ENCODE measurements around the gene IL10. TPM values are rescaled to one million over a fixed set of nuclear protein-coding genes. Genes with fewer than 3 reads are reported as not detected.

IL10 gene
- total RNA-seq, 3 donors from 2014 or later: 38.4 to 111 (median 54.1) TPM

GRCh38 chr1:206739411-206740076, 32.8 kb downstream of the IL10 start:
- peaks cover 5% of the 10 kb centered on the region for H3K36me3 Mint-ChIP-seq (ENCODE audit: insufficient read depth)
- DNase-seq (no peak), ATAC-seq (peak; percentile 76 to 78)
- H3K4me3 Mint-ChIP-seq: no peak overlapping the region
- H3K9me3 Mint-ChIP-seq: no peaks in the 10 kb centered on the region
- H3K27me3 Mint-ChIP-seq (ENCODE audit: low read depth): no peaks in the 10 kb centered on the region
- peaks cover 81% of the 10 kb centered on the region for H3K4me1 Mint-ChIP-seq (ENCODE audit: low read depth)

GRCh38 chr1:206738370-206739366, 33.6 kb downstream of the IL10 start:
- no peaks in the 10 kb centered on the region for H3K27me3 Mint-ChIP-seq (ENCODE audit: low read depth)
- H3K9me3 Mint-ChIP-seq: no peaks in the 10 kb centered on the region
- ATAC-seq (no peak), DNase-seq (no peak)
- peaks cover 6% of the 10 kb centered on the region for H3K36me3 Mint-ChIP-seq (ENCODE audit: insufficient read depth)
- peak overlapping the region; percentile 35 for H3K4me3 Mint-ChIP-seq
- H3K4me1 Mint-ChIP-seq (ENCODE audit: low read depth): peaks cover 83% of the 10 kb centered on the region

GRCh38 chr1:206737729-206738201, 34.5 kb downstream of the IL10 start:
- ATAC-seq: peak; percentile 29 to 35
- Mint-ChIP-seq H3K4me1 (ENCODE audit: low read depth) (peaks cover 76% of the 10 kb centered on the region), H3K27me3 (ENCODE audit: low read depth) (no peaks in the 10 kb centered on the region), H3K36me3 (ENCODE audit: insufficient read depth) (peaks cover 13% of the 10 kb centered on the region), H3K4me3 (peak overlapping the region; percentile 25), H3K9me3 (no peaks in the 10 kb centered on the region)
- DNase-seq: no peak

GRCh38 chr1:206736878-206737728, 35.2 kb downstream of the IL10 start:
- no peaks in the 10 kb centered on the region for H3K9me3 Mint-ChIP-seq
- H3K36me3 Mint-ChIP-seq (ENCODE audit: insufficient read depth): peaks cover 17% of the 10 kb centered on the region
- peak overlapping the region; percentile 25 for H3K4me3 Mint-ChIP-seq
- no peaks in the 10 kb centered on the region for H3K27me3 Mint-ChIP-seq (ENCODE audit: low read depth)
- DNase-seq: peak; percentile 59
- H3K4me1 Mint-ChIP-seq (ENCODE audit: low read depth): peaks cover 70% of the 10 kb centered on the region
- ATAC-seq: peak in 1 of 2 donors; percentile 6

GRCh38 chr1:206735553-206736031, 36.7 kb downstream of the IL10 start:
- ATAC-seq: no peak
- Mint-ChIP-seq H3K27me3 (ENCODE audit: low read depth) (no peaks in the 10 kb centered on the region), H3K4me3 (no peak overlapping the region), H3K36me3 (ENCODE audit: insufficient read depth) (peaks cover 17% of the 10 kb centered on the region), H3K9me3 (no peaks in the 10 kb centered on the region), H3K4me1 (ENCODE audit: low read depth) (peaks cover 61% of the 10 kb centered on the region)
- DNase-seq: no peak

GRCh38 chr1:206734499-206735142, 37.7 kb downstream of the IL10 start:
- peaks cover 20% of the 10 kb centered on the region for H3K36me3 Mint-ChIP-seq (ENCODE audit: insufficient read depth)
- H3K27me3 Mint-ChIP-seq (ENCODE audit: low read depth): no peaks in the 10 kb centered on the region
- DNase-seq (peak; percentile 81), ATAC-seq (peak; percentile 53 to 59)
- peaks cover 54% of the 10 kb centered on the region for H3K4me1 Mint-ChIP-seq (ENCODE audit: low read depth)
- H3K4me3 Mint-ChIP-seq: no peak overlapping the region
- no peaks in the 10 kb centered on the region for H3K9me3 Mint-ChIP-seq

GRCh38 chr1:206732992-206733391, 39.3 kb downstream of the IL10 start:
- Mint-ChIP-seq H3K4me1 (ENCODE audit: low read depth) (peaks cover 43% of the 10 kb centered on the region), H3K27me3 (ENCODE audit: low read depth) (no peaks in the 10 kb centered on the region), H3K4me3 (no peak overlapping the region), H3K9me3 (no peaks in the 10 kb centered on the region), H3K36me3 (ENCODE audit: insufficient read depth) (peaks cover 21% of the 10 kb centered on the region)
- DNase-seq (no peak), ATAC-seq (no peak)

- peaks cover 21% of the 10 kb centered on the region for H3K36me3 Mint-ChIP-seq (ENCODE audit: insufficient read depth)
- no peaks in the 10 kb centered on the region for H3K9me3 Mint-ChIP-seq
- H3K4me3 Mint-ChIP-seq: no peak overlapping the region
- ATAC-seq: no peak
- no peak for DNase-seq
- peaks cover 38% of the 10 kb centered on the region for H3K4me1 Mint-ChIP-seq (ENCODE audit: low read depth)
- H3K27me3 Mint-ChIP-seq (ENCODE audit: low read depth): no peaks in the 10 kb centered on the region
Observed at GRCh38 chr1:206732508-206732907, 39.8 kb downstream of the IL10 start.

GRCh38 chr1:206729507-206729906, 42.8 kb downstream of the IL10 start:
- no peaks in the 10 kb centered on the region for H3K9me3 Mint-ChIP-seq
- ATAC-seq (no peak), DNase-seq (no peak)
- H3K36me3 Mint-ChIP-seq (ENCODE audit: insufficient read depth): peaks cover 16% of the 10 kb centered on the region
- no peak overlapping the region for H3K4me3 Mint-ChIP-seq
- no peaks in the 10 kb centered on the region for H3K27me3 Mint-ChIP-seq (ENCODE audit: low read depth)
- H3K4me1 Mint-ChIP-seq (ENCODE audit: low read depth): peaks cover 36% of the 10 kb centered on the region

GRCh38 chr1:206729050-206729449, 43.2 kb downstream of the IL10 start:
- Mint-ChIP-seq H3K9me3 (no peaks in the 10 kb centered on the region), H3K4me3 (no peak overlapping the region), H3K36me3 (ENCODE audit: insufficient read depth) (peaks cover 16% of the 10 kb centered on the region)

GRCh38 chr1:206728697-206728987, 43.7 kb downstream of the IL10 start:
- Mint-ChIP-seq H3K4me3 (no peak overlapping the region), H3K4me1 (ENCODE audit: low read depth) (peaks cover 38% of the 10 kb centered on the region), H3K9me3 (no peaks in the 10 kb centered on the region), H3K27me3 (ENCODE audit: low read depth) (no peaks in the 10 kb centered on the region), H3K36me3 (ENCODE audit: insufficient read depth) (peaks cover 15% of the 10 kb centered on the region)
- DNase-seq (no peak), ATAC-seq (no peak)

More at GRCh38 chr1:206729050-206729449, 43.2 kb downstream of the IL10 start:
- ATAC-seq (no peak), DNase-seq (no peak)
- peaks cover 35% of the 10 kb centered on the region for H3K4me1 Mint-ChIP-seq (ENCODE audit: low read depth)
- no peaks in the 10 kb centered on the region for H3K27me3 Mint-ChIP-seq (ENCODE audit: low read depth)

- no peak for DNase-seq
- Mint-ChIP-seq H3K36me3 (ENCODE audit: insufficient read depth) (peaks cover 11% of the 10 kb centered on the region), H3K4me3 (no peak overlapping the region), H3K27me3 (ENCODE audit: low read depth) (no peaks in the 10 kb centered on the region), H3K4me1 (ENCODE audit: low read depth) (peaks cover 40% of the 10 kb centered on the region), H3K9me3 (no peaks in the 10 kb centered on the region)
- no peak for ATAC-seq
Observed at GRCh38 chr1:206727981-206728696, 44.2 kb downstream of the IL10 start.
